NCI-H2196 (cell line): ENCODE results near the gene SLC36A4.
"Not testable (repeated sequence)": the region's sequence is repeated elsewhere in the genome, so short reads cannot be mapped to it uniquely, and the experiment has no call there.

Experiments used
- DNase-seq: peaks from one replicate; lab custom pipeline; 2025; ENCODE audit not compliant: unreplicated experiment; lab: John Stamatoyannopoulos, UW

Gene SLC36A4

DNA sequence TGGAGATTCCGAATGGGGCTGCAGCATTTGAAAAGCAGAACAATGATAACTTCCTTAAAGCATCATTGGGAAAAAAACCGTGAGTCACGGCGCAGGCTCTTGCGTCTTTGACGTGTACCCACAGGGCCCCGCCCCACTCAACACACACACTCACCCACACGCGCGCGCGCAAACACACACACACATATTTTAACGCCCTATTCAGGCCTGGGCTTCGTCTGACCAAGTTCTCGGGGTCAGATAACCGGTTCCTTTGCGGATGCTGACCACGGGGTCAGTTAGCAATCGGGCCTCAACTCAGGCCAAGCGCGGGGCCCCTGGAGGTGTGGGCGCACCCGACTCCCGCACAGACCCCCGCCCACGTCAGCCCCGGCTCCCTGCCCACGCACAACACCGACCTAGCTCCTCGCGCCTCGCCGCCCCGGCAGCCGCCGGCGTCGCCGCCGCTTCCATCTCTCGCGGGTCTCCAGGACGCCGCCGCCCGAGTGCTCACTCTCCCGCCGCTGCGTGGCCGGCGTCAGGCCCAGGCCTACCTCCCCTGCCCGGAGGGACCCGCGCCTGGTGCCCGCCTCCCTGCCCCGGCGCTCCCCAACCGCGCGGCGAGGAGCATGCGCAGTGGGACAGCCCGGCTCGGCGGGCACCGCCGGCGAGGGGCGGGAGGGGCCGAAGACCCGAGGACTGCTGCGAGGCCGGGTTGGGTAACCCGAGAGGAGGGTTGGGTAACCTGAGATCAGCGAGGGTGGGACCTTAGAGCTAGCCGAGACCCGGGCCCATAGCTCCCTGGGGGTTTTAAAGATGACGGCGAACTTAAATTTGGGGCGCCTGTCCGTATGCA, at the start of gene SLC36A4:
TSS of gene SLC36A4 (minus strand) at position 612 of the 835 bp plus-strand sequence. CDS start at position 453, 159 bp downstream.
- DNase-seq = peak; percentile 69

DNA sequence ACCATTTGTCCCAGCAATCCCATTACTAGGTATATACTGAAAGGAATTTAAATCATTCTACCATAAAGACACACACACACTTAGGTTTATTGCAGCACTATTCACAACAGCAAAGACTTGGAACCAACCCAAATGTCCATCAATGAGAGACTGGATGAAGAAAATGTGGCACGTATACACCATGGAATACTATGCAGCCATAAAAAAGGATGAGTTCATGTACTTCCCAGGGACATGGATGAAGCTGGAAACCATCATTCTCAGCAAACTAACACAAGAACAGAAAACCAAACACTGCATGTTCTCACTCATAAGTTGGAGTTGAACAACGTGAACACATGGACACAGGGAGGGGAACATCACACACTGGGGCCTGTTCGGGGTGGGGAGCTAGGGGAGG, 49.0 kb upstream of the SLC36A4 start:
- DNase-seq = not testable (repeated sequence)

DNA sequence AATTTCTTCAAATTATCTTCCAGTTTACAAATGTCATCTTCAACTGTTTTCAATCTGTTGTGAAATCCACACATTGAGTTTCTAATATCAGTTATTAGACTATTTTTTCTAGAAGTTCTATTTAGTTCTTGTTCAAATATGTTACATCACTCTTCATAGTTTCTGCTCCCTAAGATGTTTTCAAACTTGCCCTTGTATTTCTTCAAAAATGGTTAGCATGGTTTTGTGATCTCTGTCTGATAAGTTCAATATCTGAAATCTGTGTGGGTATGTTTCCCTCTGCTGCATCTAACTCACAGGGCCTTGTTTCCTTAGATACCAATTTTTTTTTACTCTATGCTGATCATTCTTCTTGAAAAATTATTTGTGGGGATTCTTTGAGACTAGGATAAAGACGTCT, 46.2 kb upstream of the SLC36A4 start:
- DNase-seq = no peak

DNA sequence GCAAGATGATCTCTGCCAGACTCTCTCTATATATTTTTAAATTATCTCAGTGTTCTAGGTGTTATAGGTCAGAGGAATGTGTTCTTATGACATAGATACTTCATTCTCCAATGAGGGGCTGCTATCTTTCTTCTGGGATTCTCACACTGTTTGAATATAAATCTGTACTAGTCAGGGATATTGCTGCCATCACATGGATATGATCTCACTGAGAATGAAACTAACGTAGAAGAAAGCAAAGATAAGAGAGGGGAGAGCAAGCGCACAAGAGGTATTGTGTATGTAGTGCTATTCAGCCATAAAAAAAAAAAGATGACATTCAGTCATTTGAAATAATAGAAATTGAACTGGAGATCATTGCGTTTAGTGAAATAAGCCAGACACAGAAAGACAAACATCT, 42.2 kb upstream of the SLC36A4 start:
- DNase-seq = no peak

DNA sequence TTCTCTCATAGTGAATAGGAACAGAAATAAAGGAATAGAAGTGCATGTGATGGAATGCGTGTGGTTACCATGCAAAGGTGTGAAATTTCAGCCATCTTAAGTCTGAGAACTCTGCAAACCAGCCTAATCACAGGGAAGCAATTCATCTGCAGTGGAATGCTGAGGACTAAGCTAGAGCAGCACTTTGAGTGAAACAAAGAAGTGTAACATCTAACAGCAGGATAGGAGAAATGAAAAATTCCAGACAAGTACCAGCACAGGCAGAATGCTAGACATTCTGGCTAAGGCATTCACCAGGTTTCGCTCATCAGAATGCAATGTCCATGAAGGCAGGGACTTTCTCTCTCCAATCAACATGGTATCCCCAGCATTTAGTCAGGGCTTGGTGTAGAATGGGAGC, 41.2 kb upstream of the SLC36A4 start:
- no peak for DNase-seq

DNA sequence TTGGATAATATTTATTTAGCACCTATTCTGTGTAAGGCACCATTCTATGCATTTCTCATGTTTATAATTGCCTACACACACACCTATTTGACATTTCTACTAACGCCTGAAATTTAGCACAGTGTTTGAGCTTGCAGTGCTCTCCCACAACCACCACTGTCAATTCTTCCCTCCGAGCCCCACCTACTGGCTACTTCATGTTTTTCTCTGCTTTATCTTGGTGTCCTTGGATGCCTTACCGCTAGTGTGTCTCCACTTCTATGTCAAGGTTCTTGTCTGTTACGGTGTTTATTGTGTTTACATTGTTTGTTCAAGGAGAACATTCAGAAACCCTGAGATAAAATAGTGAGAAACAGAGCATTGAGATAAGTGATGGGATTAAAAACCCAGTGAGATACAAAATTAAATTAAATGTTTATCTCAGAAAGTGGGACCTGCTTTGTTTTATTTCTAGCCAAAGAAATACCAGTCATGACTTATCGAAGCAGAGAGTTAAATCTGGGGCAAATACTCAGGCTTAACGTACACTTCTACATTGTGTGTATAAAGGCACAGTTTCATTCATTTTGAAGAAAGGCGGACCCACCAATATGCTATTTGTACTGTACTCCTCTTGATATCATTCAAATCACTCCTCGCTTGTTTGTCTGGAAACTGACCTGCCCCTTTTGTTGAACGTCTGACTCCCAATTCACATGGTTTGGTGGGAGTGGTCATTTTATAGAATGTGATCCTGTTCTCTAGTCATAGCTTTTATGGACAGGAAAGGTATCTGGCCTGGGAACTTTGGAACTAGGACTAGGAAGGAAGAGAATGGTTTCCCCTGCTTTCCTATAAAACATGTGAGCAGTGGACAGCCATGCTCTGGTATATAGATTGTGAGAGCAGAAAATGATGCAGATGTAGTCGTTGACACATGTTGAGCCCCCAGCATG, 39.2 kb upstream of the SLC36A4 start:
- no peak for DNase-seq

DNA sequence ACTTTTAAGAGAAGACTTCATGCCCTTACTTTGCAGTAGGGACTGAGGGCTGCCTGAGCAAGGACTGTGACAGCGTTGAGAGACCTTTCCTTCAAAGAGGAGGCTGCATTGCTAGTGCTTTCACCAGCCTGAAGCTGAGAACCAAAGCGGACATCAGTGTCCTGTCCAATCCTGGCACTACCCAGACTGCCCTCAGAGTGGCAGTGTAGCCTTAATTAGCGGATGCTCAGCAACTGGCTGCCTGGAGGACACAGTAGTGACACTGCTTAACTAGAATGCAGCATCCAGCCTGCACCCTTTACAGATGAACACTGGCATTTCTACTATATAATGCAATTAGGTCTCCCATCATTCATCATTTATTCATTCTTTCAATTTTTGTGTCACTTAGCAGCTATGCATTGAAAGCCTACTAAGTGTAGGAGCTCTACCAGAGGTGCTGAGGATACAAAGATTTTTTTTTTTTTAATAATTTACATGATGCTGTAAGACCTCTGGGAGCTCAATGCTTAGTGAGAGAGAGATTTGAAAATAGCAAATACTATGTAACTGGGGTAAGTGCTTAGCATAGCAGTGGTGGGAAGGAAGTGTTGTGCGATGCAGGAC, 36.9 kb upstream of the SLC36A4 start:
- peak; percentile 57 for DNase-seq

DNA sequence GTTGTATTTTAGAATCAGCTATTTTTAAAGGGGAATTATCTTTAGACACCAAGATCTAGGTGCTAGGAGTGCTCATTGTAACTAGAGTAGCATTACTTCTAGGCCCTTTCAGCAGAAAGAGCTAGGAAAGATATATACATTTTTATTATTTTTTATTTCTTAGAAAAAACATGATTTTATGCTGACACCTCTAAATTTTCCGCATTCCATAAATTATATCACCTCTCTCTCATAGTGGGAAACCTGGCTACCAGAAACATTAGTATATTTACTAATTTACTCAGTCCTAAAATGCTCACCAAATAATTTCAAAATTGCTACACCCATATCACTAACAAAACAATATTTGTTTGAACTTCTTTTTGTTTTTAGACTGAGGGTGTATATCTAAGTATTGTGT, 32.1 kb upstream of the SLC36A4 start:
- DNase-seq = no peak

DNA sequence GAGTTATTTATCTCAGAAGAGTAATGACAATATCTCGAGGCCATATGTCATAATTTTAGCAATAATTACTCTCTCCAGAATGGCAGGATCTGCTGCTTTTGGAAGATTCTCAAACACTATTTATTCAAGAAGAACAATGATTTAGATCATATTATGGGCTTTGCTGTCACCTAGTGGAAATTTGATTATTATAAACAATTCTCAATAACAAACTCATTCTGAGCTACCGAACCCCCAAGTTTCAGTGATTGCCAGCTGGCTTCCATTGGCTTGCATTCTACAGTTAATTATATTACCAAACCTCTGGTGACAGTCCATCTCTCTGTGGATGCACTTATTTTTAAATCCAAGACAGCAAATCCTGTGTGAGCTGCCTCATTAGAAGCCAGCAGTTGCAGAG, 27.9 kb upstream of the SLC36A4 start:
- peak; percentile 31 for DNase-seq

DNA sequence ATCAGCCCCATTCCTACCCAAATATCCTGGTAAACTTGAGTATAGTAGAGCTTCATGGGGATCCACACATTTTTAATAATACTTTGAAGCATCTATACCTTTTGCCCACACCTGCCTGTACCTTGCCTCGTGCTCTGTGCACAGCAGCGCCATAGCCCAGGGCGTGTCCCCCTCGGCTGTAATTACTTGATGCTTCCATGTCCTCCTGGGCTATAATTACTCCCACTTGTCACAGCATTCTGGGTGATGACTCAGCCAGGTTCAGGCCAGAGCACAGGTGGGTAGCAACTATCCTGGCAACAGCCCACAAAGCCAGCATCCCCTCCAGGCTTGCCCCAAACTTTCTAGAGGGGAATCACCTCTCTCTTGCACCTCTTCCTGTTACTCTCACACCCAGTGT, 23.7 kb upstream of the SLC36A4 start:
- DNase-seq = no peak

DNA sequence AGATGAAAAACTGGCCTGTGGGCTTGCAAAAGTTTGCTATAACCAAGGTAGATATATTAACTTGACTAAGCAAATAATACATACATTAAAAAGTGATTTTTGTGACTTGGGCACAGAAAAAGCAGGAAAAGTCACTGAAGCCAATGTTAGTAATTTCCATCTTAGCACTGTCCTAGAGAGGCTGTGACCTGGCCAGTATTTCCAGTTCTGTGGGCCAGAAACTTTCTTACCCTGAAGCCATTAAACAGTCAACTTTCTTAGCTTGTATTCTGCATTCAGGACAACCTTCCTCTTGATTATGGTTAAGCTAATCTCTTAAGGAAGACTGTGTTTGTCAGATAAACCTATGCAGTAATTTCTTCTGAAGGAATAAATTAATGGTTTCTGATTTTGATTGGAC, 22.3 kb upstream of the SLC36A4 start:
- DNase-seq = no peak

DNA sequence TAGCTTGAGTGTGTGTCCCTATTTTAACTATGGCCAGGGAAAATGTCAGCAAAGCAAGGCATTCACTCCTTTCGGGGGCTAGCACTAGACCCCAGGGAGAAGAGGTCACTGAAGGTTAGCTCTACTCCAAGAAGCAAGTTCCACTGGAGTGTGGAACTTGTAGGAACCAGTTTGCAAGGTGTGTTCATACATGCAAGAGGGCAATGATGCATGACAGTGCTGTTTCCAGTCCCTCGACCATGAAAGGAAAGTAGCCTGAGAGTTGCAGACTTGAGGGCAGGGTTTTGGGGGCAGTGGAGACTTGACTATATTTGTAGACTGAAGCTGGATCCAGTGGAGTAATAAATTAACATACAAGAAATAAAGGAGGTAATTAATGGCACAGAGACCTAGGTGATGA, 21.6 kb upstream of the SLC36A4 start:
- DNase-seq = no peak

DNA sequence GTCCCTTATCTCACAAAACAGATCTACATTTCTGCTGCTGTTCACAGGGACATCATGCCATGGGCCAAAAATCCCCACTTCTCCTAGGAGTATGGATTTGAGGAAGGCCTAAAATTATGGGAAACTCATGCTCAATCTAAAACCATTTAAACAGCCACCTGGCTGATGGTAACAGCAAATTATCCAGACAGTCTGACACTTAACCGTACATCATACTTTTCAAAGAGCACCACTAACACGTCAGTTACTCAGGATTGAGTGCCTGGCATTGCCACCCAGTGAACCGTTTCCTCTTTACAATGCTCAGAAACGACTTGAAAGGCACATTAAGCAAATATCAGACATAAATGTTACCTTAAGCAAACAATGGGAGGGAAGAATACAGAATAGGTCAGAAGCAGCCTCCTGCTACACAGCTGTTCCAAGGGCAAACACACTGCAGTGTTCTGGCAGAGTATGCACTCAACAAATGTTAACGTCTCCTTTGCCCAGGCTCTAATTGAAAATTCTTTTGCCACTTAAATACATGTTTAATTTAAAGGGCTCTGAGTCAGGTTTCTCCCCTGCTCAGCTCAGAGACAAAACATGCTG, 18.8 kb upstream of the SLC36A4 start:
- peak; percentile 60 for DNase-seq

DNA sequence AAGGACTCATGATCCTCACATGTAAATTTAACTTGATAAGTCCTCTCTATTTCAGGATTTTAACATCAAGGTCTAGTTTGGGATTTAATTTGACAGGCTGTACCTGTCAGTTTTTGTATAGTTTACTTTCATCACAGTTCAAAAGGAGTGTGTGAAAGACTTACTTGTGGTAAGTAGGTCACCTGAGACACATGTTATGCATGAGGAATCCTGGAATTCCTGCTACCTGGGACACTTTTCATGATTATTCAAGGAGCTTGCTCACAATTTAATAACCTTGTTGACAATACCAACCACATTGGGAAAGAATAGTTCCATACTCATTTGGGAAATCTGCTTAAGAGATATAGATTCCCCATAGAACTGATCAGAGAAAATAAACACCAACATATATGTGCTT, 15.8 kb upstream of the SLC36A4 start:
- DNase-seq = no peak

DNA sequence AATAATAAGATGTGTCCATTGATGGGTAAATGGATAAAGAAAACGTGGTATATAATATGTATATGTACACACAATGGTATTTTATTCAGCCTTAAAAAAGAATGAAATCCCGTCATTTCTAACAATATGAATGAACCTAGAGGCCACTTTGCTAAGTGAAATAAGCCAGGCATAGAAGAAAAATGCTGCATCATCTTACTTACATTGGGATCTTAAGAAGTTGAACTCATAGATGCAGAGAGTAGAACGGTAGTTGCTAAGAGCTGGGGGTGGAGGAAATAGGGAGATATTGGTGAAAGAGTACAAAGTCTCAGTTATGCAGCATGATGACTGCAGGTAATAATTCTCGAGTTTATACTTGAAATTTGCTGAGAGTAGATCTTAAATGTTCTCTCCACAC, 14.3 kb upstream of the SLC36A4 start:
- DNase-seq = no peak

DNA sequence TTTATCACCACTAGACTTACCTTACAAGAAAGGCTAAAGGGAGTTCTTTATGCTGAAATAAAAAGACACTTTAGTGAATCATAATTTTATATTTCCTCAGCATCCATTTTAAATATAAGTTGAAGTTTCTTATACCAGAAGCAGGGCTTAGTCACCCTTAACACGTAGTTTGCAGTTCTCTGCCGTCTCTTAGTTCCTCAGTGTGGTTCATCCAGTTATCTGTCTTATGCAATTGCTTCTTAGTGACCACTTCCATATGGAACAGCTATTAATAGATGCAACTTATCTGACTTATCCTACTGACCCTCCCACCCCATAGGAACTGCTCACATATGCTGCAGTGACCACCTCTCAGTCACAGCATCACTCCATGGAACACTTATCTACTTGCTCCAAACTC, 11.7 kb upstream of the SLC36A4 start:
- no peak for DNase-seq

DNA sequence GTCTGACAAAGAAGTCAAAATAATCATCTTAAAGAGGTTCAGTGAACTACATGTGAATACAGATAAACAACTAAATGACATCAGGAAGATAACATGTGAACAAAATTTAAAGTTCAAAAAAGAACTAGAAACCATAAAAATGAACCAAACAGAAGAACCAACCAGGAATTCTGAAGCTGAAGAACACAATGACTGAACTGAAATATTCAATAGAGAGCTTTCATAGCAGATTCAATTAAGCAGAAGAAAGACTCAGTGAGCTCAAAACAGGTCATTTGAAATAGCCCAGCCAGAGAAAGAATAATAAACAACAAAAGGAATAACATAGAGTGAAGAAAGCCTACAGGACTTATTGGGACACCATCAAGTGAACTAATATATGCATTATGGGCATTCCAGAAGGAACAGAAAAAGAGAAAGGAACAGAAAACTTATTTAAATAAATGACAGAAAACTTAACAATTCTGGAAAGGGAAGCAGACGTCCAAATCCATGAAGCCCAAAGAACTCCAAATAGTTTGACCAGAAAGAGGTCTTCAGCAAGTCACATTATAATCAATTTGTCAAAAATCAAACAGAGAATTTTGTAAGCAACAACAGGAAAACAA, 11.0 kb upstream of the SLC36A4 start:
- DNase-seq = no peak

DNA sequence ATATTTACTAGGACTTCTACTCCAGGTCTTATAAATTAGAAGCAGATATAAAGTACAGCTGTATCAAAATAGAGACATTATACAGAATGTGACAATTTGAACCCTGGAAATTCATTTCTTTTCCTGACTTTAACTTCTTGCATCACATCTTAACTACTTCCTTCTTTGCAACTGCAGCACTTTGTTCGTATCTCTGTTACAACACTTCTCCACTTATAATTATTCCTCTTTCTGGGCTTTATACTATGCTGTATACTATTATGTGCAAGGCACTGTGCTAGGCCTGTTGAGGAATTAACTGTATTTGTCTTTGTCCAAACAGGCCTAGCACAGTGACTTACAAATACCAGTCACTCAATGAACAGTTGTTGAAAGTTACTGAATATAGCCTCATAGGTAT, 1.8 kb upstream of the SLC36A4 start:
- DNase-seq = no peak

DNA sequence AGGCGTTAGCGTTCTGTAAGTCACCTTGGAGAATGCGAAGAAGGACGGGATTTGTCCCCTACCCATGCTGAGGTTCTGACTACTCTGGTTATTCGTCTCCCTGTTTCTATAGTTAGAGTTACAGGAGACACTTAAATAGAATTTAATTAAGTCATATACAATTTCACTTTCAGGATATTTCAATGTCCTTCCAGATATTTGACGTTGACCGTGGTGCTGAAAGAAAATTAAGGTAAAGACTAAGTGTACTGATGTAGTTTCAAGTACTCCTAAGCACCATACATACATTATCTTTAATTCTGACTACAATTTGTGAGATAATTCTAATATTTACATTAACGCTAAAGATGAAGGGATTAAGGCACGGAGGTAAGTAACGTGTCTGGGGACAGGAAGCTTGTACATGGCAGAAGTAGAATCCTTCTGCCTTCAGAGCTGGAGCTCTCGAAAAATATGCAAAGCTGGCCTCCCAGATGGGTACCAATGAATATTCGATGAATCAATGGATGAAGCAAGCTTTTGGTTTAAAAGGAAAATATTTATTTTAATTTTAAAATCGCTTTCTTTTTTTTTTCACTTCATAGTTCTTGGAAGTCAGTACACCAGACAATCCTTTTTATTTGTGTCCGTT, 539 bp upstream of the SLC36A4 start:
- DNase-seq = no peak

DNA sequence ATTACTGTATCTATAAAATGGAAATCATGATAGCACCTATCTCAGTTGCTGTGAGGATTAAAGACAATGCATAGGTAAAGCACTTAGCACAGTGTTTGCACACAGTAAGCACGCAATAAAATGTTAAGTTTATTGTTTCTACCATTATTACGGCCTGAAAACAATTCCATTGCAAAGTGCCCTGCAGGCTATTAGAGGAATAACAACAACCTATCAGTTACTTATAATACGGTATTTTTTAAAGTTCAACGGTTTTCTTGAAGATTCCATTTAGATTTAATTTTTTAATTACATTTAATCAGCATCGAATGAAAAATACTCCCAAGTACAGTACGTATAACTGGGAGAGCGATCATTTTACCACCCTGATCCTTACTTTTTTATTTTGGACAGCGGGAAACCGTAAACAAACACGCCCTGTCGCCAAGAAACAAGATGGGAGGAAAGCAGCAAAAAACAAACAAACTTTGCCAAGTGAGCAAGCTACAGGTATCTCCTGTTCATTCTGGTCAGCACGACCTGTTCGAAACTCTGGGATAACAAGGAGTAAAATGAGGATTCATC, 893 bp downstream of the SLC36A4 start:
- DNase-seq = no peak
